ENCODE measurements around the gene SNX5. TPM values are rescaled to one million over a fixed set of nuclear protein-coding genes. Genes with fewer than 3 reads are reported as not detected.
"Not testable (repeated sequence)": the region's sequence is repeated elsewhere in the genome, so short reads cannot be mapped to it uniquely, and the experiment has no call there.

SNX5 gene
- total RNA-seq, 1 experiment from 2014 or later, result 90.8 TPM

GRCh38 chr20:17961587-17961940, 7.0 kb downstream of the SNX5 start:
- H3K4me3 ChIP-seq (ENCODE audit: low read depth in 2 of 2, low read length in 2 of 2), result no peak overlapping the region
- H3K36me3 ChIP-seq (ENCODE audit: control insufficient read depth, insufficient read depth, low read length), result no peaks in the 10 kb centered on the region; the same call in 1 of the 2 replicates
- no peaks in the 10 kb centered on the region for H3K9me3 ChIP-seq (ENCODE audit: control insufficient read depth, insufficient read depth, low read depth, low read length)
- ChIA-PET POLR2A (no interaction called here), CTCF (no interaction called here)
- H3K4me1 ChIP-seq (ENCODE audit: control insufficient read depth, insufficient read depth, low read length), result peaks cover 73% of the 10 kb centered on the region
- intact Hi-C loops (cut with micrococcal nuclease; ENCODE audit: unreplicated experiment) (no loop called here), in situ Hi-C loops (cut with HindIII; ENCODE audit: low pct_unique_long_range_greater_than_20kb, low sequenced_read_pairs) (no loop called here)
- 0 out of 2 replicates have a peak overlapping the region, but pooled peaks have one; percentile 5 for H3K27ac ChIP-seq (ENCODE audit: low read length)
- DNase-seq (ENCODE audit: low read depth, low spot score), result no peak
- ATAC-seq, result no peak
- TF ChIP-seq TCF7L2 (IDR thresholded peaks at IDR 0.05; ENCODE audit: low read depth, low read length) (no peak), SIN3A (IDR thresholded peaks at IDR 0.05; ENCODE audit: borderline replicate concordance, insufficient read depth, low read depth, low read length) (no peak), POLR2AphosphoS5 (IDR thresholded peaks at IDR 0.05; ENCODE audit: low read depth, low read length) (no peak), REST (IDR thresholded peaks at IDR 0.05; ENCODE audit: insufficient read depth in 1 of 2, low read depth in 2 of 2, low read length in 1 of 2) (no peak), CTCF (IDR thresholded peaks at IDR 0.05) (no peak)
- BruUV-seq (replicated peaks), result no TSS peak
- no peaks in the 10 kb centered on the region for H3K27me3 ChIP-seq (ENCODE audit: control insufficient read depth, insufficient read depth, low read length)

GRCh38 chr20:17960927-17961586, 7.5 kb downstream of the SNX5 start:
- H3K36me3 ChIP-seq (ENCODE audit: control insufficient read depth, insufficient read depth, low read length), result peaks cover 3% of the 10 kb centered on the region; the same call in 1 of the 2 replicates
- H3K4me1 ChIP-seq (ENCODE audit: control insufficient read depth, insufficient read depth, low read length), result peaks cover 73% of the 10 kb centered on the region
- no TSS peak for BruUV-seq (replicated peaks)
- intact Hi-C loops (cut with micrococcal nuclease; ENCODE audit: unreplicated experiment) (no loop called here), in situ Hi-C loops (cut with HindIII; ENCODE audit: low pct_unique_long_range_greater_than_20kb, low sequenced_read_pairs) (no loop called here)
- DNase-seq (ENCODE audit: low read depth, low spot score) (no peak), ATAC-seq (no peak)
- H3K9me3 ChIP-seq (ENCODE audit: control insufficient read depth, insufficient read depth, low read depth, low read length), result no peaks in the 10 kb centered on the region
- TF ChIP-seq CTCF (IDR thresholded peaks at IDR 0.05) (no peak), SIN3A (IDR thresholded peaks at IDR 0.05; ENCODE audit: borderline replicate concordance, insufficient read depth, low read depth, low read length) (no peak)
- H3K27ac ChIP-seq (ENCODE audit: low read length), result peak overlapping the region; percentile 29
- ChIA-PET CTCF (no interaction called here), POLR2A (no interaction called here)
- H3K27me3 ChIP-seq (ENCODE audit: control insufficient read depth, insufficient read depth, low read length), result no peaks in the 10 kb centered on the region
- no peak overlapping the region for H3K4me3 ChIP-seq (ENCODE audit: low read depth in 2 of 2, low read length in 2 of 2)

- H3K9me3 ChIP-seq (ENCODE audit: control insufficient read depth, insufficient read depth, low read depth, low read length); CTCF ChIA-PET; H3K36me3 ChIP-seq (ENCODE audit: control insufficient read depth, insufficient read depth, low read length); ATAC-seq; POLR2A ChIA-PET; intact Hi-C loops (cut with micrococcal nuclease; ENCODE audit: unreplicated experiment); H3K4me3 ChIP-seq (ENCODE audit: low read depth in 2 of 2, low read length in 2 of 2); in situ Hi-C loops (cut with HindIII; ENCODE audit: low pct_unique_long_range_greater_than_20kb, low sequenced_read_pairs); DNase-seq (ENCODE audit: low read depth, low spot score); H3K27me3 ChIP-seq (ENCODE audit: control insufficient read depth, insufficient read depth, low read length); BruUV-seq (replicated peaks): not testable (repeated sequence)
- peak overlapping the region; percentile 29 for H3K27ac ChIP-seq (ENCODE audit: low read length)
- peaks cover 72% of the 10 kb centered on the region for H3K4me1 ChIP-seq (ENCODE audit: control insufficient read depth, insufficient read depth, low read length)
These were observed 8.2 kb downstream of the SNX5 start for GRCh38 chr20:17960400-17960885.
